ENCODE measurements around the gene MEIS1.

DNA sequence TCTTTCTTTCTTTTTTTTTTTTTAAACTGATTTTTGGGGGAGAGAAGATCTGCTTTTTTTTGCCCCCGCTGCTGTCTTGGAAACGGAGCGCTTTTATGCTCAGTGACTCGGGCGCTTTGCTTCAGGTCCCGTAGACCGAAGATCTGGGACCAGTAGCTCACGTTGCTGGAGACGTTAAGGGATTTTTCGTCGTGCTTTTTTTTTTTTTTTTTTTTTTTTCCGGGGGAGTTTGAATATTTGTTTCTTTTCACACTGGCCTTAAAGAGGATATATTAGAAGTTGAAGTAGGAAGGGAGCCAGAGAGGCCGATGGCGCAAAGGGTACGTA lies 587 bp downstream of the MEIS1 start:
- TF ChIP-seq EZH2 (IDR thresholded peaks at IDR 0.05; ENCODE audit: low read length): no peak
- TF ChIP-seq, protein P1, sequence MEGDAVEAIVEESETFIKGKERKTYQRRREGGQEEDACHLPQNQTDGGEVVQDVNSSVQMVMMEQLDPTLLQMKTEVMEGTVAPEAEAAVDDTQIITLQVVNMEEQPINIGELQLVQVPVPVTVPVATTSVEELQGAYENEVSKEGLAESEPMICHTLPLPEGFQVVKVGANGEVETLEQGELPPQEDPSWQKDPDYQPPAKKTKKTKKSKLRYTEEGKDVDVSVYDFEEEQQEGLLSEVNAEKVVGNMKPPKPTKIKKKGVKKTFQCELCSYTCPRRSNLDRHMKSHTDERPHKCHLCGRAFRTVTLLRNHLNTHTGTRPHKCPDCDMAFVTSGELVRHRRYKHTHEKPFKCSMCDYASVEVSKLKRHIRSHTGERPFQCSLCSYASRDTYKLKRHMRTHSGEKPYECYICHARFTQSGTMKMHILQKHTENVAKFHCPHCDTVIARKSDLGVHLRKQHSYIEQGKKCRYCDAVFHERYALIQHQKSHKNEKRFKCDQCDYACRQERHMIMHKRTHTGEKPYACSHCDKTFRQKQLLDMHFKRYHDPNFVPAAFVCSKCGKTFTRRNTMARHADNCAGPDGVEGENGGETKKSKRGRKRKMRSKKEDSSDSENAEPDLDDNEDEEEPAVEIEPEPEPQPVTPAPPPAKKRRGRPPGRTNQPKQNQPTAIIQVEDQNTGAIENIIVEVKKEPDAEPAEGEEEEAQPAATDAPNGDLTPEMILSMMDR (optimal IDR thresholded peaks at IDR 0.05 in 1 of 3, IDR thresholded peaks at IDR 0.05 in 1 of 3, conservative IDR thresholded peaks at IDR 0.05 in 1 of 3; ENCODE audit: extremely low read depth in 1 of 3, insufficient read depth in 2 of 3, low read length in 3 of 3): no peak

Measured in keratinocyte (primary cell).